HG03520 (cell line): ENCODE data around the gene CUEDC2.

Experiments used
- ATAC-seq: cut with Tn5 transposase; IDR thresholded peaks from one replicate; pipeline ENCODE4 v1.9.1; 2021; ENCODE audit warnings: mild to moderate bottlenecking, moderate library complexity; ENCODE audit not compliant: unreplicated experiment

The CUEDC2 gene

GRCh38 chr10:102426803-102427287 is 5.5 kb downstream of the CUEDC2 start:
- no peak for ATAC-seq

GRCh38 chr10:102425444-102425843 is 6.9 kb downstream of the CUEDC2 start:
- no peak for ATAC-seq

- no peak for ATAC-seq
Observed at GRCh38 chr10:102424916-102425315, 7.5 kb downstream of the CUEDC2 start.

- no peak for ATAC-seq
Observed at GRCh38 chr10:102424145-102424544, 8.2 kb downstream of the CUEDC2 start.

GRCh38 chr10:102423372-102423968 is 8.9 kb downstream of the CUEDC2 start:
- ATAC-seq: no peak

GRCh38 chr10:102422545-102423129 is 9.7 kb downstream of the CUEDC2 start:
- no peak for ATAC-seq

- no peak for ATAC-seq
Observed at GRCh38 chr10:102421757-102422512, 10.4 kb downstream of the CUEDC2 start.

GRCh38 chr10:102421507-102421756 is 10.9 kb downstream of the CUEDC2 start:
- peak; percentile 1 for ATAC-seq

- ATAC-seq: peak; percentile 58
Observed at GRCh38 chr10:102420714-102421506, 11.5 kb downstream of the CUEDC2 start, which contains the start of gene FBXL15. FBXL15 (plus strand) TSS chr10:102420836; CDS start chr10:102421130, 294 bp downstream.

- no peak for ATAC-seq
Observed at GRCh38 chr10:102420181-102420713, 12.1 kb downstream of the CUEDC2 start.

GRCh38 chr10:102419269-102420180 is 12.8 kb downstream of the CUEDC2 start:
- no peak for ATAC-seq

GRCh38 chr10:102418622-102419268 is 13.6 kb downstream of the CUEDC2 start, which contains the start of gene PSD:
PSD (minus strand) TSS chr10:102418785; CDS start chr10:102417038, 1,747 bp downstream.
- no peak for ATAC-seq

- ATAC-seq: no peak
Observed at GRCh38 chr10:102416695-102417094, 15.7 kb downstream of the CUEDC2 start.

- ATAC-seq: no peak
Observed at GRCh38 chr10:102416283-102416682, 16.1 kb downstream of the CUEDC2 start.

GRCh38 chr10:102414749-102415148 is 17.6 kb downstream of the CUEDC2 start:
- no peak for ATAC-seq

GRCh38 chr10:102413806-102414561 is 18.4 kb downstream of the CUEDC2 start:
- ATAC-seq: no peak

GRCh38 chr10:102413053-102413705 is 19.2 kb downstream of the CUEDC2 start:
- no peak for ATAC-seq

GRCh38 chr10:102412293-102412692 is 20.1 kb downstream of the CUEDC2 start:
- ATAC-seq: no peak
